ENCODE results near the gene SDF2L1. TPM values are rescaled to one million over a fixed set of nuclear protein-coding genes. Genes with fewer than 3 reads are reported as not detected.
"Not testable (repeated sequence)": the region's sequence is repeated elsewhere in the genome, so short reads cannot be mapped to it uniquely, and the experiment has no call there.

The SDF2L1 gene
- total RNA-seq, 1 donor from 2014 or later = 33.8 TPM

DNA sequence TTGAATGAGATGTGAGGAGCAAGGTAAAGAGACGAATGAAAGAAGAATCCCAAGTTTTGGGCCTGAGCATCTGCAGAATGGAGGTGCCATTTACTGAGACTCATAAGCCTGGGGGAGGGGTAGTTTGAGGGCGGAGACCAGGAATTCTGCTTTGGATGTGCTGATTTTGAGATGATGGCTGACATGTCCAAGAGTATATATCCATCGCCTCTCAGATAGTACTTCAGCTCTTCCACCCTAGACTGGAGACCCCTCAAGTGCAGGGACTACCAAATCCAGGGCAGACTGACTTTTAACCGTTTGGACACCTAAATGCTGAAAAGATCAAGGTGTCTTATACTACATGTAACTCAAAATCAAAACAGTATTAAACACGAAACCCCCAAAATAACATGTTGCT is 1.3 kb upstream of the SDF2L1 start:
- no peak for DNase-seq (ENCODE audit: low read depth, low spot score)
- Mint-ChIP-seq H3K9me3 (no peaks in the 10 kb centered on the region), H3K4me1 (peaks cover 28% of the 10 kb centered on the region), H3K27me3 (ENCODE audit: low read depth) (no peaks in the 10 kb centered on the region), H3K36me3 (ENCODE audit: low read depth) (peaks cover 7% of the 10 kb centered on the region), H3K4me3 (peak overlapping the region; percentile 88), H3K27ac (ENCODE audit: unreplicated experiment) (no peak overlapping the region)
- TF ChIP-seq, protein P1, sequence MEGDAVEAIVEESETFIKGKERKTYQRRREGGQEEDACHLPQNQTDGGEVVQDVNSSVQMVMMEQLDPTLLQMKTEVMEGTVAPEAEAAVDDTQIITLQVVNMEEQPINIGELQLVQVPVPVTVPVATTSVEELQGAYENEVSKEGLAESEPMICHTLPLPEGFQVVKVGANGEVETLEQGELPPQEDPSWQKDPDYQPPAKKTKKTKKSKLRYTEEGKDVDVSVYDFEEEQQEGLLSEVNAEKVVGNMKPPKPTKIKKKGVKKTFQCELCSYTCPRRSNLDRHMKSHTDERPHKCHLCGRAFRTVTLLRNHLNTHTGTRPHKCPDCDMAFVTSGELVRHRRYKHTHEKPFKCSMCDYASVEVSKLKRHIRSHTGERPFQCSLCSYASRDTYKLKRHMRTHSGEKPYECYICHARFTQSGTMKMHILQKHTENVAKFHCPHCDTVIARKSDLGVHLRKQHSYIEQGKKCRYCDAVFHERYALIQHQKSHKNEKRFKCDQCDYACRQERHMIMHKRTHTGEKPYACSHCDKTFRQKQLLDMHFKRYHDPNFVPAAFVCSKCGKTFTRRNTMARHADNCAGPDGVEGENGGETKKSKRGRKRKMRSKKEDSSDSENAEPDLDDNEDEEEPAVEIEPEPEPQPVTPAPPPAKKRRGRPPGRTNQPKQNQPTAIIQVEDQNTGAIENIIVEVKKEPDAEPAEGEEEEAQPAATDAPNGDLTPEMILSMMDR (conservative IDR thresholded peaks at IDR 0.05) = no peak

DNA sequence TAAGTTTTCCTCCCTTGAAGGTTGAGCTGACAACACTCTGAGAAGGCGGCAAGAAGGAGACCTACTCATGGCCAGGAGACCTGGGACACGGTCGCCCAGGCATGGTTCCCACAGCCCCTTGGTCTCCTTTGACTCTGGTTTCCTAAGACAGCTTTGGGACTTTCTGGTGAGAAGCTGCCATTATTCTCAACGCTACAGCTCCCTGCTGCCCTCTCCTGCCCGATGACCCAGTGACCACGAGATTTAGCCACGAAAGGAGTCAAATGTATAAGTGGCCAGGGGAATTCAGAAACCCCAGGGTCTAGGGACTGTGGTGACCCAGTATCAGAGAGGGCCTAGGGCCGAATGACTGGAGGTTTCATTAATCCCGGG is 699 bp upstream of the SDF2L1 start:
- Mint-ChIP-seq H3K9me3 (no peaks in the 10 kb centered on the region), H3K36me3 (ENCODE audit: low read depth) (peaks cover 7% of the 10 kb centered on the region), H3K4me3 (peak overlapping the region; percentile 88), H3K27ac (ENCODE audit: unreplicated experiment) (peak overlapping the region; percentile 64), H3K4me1 (peaks cover 29% of the 10 kb centered on the region), H3K27me3 (ENCODE audit: low read depth) (no peaks in the 10 kb centered on the region)
- DNase-seq (ENCODE audit: low read depth, low spot score) = peak; percentile 57
- TF ChIP-seq, protein P1 (conservative IDR thresholded peaks at IDR 0.05) = peak; percentile 57

DNA sequence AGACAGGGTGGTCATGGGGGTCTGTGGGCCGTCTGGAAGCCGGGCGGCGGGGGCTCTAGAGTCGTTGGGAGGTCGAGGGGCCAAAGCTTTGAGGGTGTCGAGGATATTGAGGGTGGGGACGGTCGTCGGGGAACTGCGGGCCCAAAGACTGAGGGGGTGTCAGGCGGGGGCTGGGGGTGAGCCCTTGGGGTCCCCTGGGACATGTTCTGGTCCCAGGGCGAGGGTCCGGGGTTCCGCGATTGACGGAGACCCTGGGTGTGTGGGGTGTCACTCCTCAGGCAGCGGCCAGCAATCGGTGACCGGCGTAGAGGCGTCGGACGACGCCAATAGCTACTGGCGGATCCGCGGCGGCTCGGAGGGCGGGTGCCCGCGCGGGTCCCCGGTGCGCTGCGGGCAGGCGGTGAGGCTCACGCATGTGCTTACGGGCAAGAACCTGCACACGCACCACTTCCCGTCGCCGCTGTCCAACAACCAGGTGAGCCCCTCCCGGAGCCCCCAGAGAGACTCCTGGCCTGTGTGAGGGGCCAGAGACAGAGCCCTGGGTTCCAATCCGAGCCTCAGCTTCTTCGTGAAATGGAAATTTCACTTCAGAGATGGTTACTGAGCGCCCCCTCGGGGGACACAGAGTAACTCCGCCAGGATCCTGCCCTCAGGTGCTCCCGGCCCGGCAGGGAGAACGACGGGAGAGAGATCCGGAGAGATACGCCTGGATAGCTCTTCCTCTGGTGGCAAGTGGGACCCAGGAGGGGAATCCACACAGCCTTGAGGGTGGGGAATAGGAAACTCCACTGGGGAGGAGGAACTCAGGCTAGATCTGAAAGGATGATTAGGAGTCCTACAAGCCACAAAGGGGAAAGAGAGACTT is 714 bp downstream of the SDF2L1 start:
- peaks cover 35% of the 10 kb centered on the region for H3K4me1 Mint-ChIP-seq
- peak; percentile 59 for DNase-seq (ENCODE audit: low read depth, low spot score)
- H3K27ac Mint-ChIP-seq (ENCODE audit: unreplicated experiment) = peak overlapping the region; percentile 78
- TF ChIP-seq, protein P1 (conservative IDR thresholded peaks at IDR 0.05) = peak; percentile 72
- H3K9me3 Mint-ChIP-seq = no peaks in the 10 kb centered on the region
- peaks cover 9% of the 10 kb centered on the region for H3K36me3 Mint-ChIP-seq (ENCODE audit: low read depth)
- peak overlapping the region; percentile 88 for H3K4me3 Mint-ChIP-seq
- H3K27me3 Mint-ChIP-seq (ENCODE audit: low read depth) = no peaks in the 10 kb centered on the region

DNA sequence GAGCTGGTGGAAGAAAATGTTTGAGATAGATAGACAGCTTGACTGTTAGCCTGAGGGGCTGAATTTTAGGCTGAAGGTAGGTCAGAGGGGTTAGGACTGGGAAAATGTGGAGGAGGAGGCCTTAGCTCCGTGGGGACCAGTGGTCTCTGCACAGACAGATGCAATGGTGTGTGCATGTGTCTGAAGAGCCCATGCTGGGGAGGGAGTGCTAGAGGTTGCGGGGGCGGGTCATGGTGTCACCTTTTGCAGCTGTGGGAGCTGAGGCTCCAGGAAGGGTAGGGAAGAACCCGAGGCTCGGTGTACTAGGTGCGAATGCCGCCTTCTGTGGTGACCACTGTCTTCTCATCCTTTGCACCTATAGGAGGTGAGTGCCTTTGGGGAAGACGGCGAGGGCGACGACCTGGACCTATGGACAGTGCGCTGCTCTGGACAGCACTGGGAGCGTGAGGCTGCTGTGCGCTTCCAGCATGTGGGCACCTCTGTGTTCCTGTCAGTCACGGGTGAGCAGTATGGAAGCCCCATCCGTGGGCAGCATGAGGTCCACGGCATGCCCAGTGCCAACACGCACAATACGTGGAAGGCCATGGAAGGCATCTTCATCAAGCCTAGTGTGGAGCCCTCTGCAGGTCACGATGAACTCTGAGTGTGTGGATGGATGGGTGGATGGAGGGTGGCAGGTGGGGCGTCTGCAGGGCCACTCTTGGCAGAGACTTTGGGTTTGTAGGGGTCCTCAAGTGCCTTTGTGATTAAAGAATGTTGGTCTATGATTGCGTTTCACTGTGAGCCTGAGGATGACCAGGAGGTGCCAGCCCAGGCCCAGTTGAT is 1.6 kb downstream of the SDF2L1 start:
- H3K9me3 Mint-ChIP-seq = no peaks in the 10 kb centered on the region
- peak overlapping the region; percentile 88 for H3K4me3 Mint-ChIP-seq
- peaks cover 35% of the 10 kb centered on the region for H3K4me1 Mint-ChIP-seq
- no peak overlapping the region for H3K27ac Mint-ChIP-seq (ENCODE audit: unreplicated experiment)
- H3K36me3 Mint-ChIP-seq (ENCODE audit: low read depth) = peaks cover 10% of the 10 kb centered on the region
- no peak for DNase-seq (ENCODE audit: low read depth, low spot score)
- TF ChIP-seq, protein P1 (conservative IDR thresholded peaks at IDR 0.05) = no peak
- no peaks in the 10 kb centered on the region for H3K27me3 Mint-ChIP-seq (ENCODE audit: low read depth)

DNA sequence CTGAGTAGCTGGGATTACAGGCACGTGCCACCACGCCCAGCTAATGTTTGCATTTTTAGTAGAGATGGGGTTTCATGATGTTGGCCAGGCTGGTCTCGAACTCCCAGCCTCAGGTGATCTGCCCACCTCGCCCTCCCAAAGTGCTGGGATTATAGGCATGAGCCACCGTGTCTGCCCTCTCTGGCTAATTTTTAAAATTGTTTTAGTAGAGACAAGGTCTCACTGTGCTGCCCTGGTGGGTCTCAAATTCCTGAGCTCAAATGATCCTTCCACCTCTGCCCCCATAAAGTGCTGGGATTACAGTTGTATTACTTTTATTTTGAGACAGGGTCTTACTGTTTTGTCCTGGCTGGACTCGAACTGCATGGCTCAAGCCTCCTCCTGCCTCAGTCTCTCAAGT is 3.4 kb downstream of the SDF2L1 start:
- H3K4me3 Mint-ChIP-seq; H3K9me3 Mint-ChIP-seq; DNase-seq (ENCODE audit: low read depth, low spot score); H3K27me3 Mint-ChIP-seq (ENCODE audit: low read depth); H3K27ac Mint-ChIP-seq (ENCODE audit: unreplicated experiment): not testable (repeated sequence)
- Mint-ChIP-seq H3K4me1 (peaks cover 40% of the 10 kb centered on the region), H3K36me3 (ENCODE audit: low read depth) (peaks cover 12% of the 10 kb centered on the region)

Data from neural crest cell (in vitro differentiated cells).